ENCODE data around the gene RGS12.

Gene RGS12

GRCh38 chr4:3311489-3312171 lies 18.8 kb downstream of the RGS12 start:
- no peak for DNase-seq

GRCh38 chr4:3312362-3312761 lies 19.5 kb downstream of the RGS12 start:
- no peak for DNase-seq

- DNase-seq: no peak
These were observed 20.3 kb downstream of the RGS12 start for GRCh38 chr4:3313139-3313538.

GRCh38 chr4:3313556-3314228 lies 20.9 kb downstream of the RGS12 start:
- no peak for DNase-seq

- no peak for DNase-seq
These were observed 22.0 kb downstream of the RGS12 start for GRCh38 chr4:3314706-3315260.

- DNase-seq: no peak
These were observed 22.7 kb downstream of the RGS12 start for GRCh38 chr4:3315566-3315965.

- DNase-seq: no peak
These were observed 23.3 kb downstream of the RGS12 start for GRCh38 chr4:3316146-3316545.

GRCh38 chr4:3317011-3317655 lies 24.3 kb downstream of the RGS12 start:
- no peak for DNase-seq

- DNase-seq: no peak
These were observed 24.9 kb downstream of the RGS12 start for GRCh38 chr4:3317656-3318211.

- DNase-seq: no peak
These were observed 25.8 kb downstream of the RGS12 start for GRCh38 chr4:3318561-3319021.

GRCh38 chr4:3320361-3321023 lies 27.7 kb downstream of the RGS12 start:
- no peak for DNase-seq

GRCh38 chr4:3321295-3321889 lies 28.6 kb downstream of the RGS12 start:
- DNase-seq: no peak

GRCh38 chr4:3322059-3322550 lies 29.3 kb downstream of the RGS12 start:
- DNase-seq: no peak

GRCh38 chr4:3323071-3323481 lies 30.3 kb downstream of the RGS12 start:
- DNase-seq: no peak

GRCh38 chr4:3324093-3324815 lies 31.4 kb downstream of the RGS12 start:
- no peak for DNase-seq

- no peak for DNase-seq
These were observed 36.2 kb downstream of the RGS12 start for GRCh38 chr4:3328814-3329663.

- no peak for DNase-seq
These were observed 37.1 kb downstream of the RGS12 start for GRCh38 chr4:3329887-3330286.

GRCh38 chr4:3330707-3331106 lies 37.9 kb downstream of the RGS12 start:
- DNase-seq: peak; percentile 58

- no peak for DNase-seq
These were observed 38.9 kb downstream of the RGS12 start for GRCh38 chr4:3331511-3332394.

- DNase-seq: no peak
These were observed 39.7 kb downstream of the RGS12 start for GRCh38 chr4:3332498-3332897.

Measured in inflammatory macrophage treated with lipopolysaccharide for 4 hours (primary cell).